Smooth muscle cell (in vitro differentiated cells): ENCODE data around the gene TLE5. TPM values are rescaled to one million over a fixed set of nuclear protein-coding genes. Genes with fewer than 3 reads are reported as not detected.

ENCODE experiments used
- DNase-seq: peaks from one replicate; lab custom pipeline; 2025; ENCODE audit not compliant: unreplicated experiment; lab: John Stamatoyannopoulos, UW
- H2AFZ ChIP-seq: fragments of 200-600 bp; sonication (generic); 2 replicates; pipeline ENCODE4 v1.6.0; 2016; ENCODE audit warnings: antibody characterized with exemption, low read depth, mild to moderate bottlenecking
- H3F3A ChIP-seq: fragments of 200-600 bp; sonication (generic); 2 replicates; pipeline ENCODE4 v1.6.0; 2017; ENCODE audit warnings: antibody characterized with exemption, low read depth
- H3K27ac ChIP-seq: fragments of 200-600 bp; sonication (generic); 2 replicates; pipeline ENCODE4 v1.5.1; 2016; ENCODE audit warnings: low read depth, mild to moderate bottlenecking
- H3K27me3 ChIP-seq: fragments of 200-600 bp; sonication (generic); 2 replicates; pipeline ENCODE4 v1.6.1; 2016; ENCODE audit warnings: low read depth, mild to moderate bottlenecking
- H3K36me3 ChIP-seq: fragments of 200-600 bp; sonication (generic); 2 replicates; pipeline ENCODE4 v1.5.1; 2016; ENCODE audit warnings: low read depth
- H3K4me1 ChIP-seq: fragments of 200-600 bp; sonication (generic); 2 replicates; pipeline ENCODE4 v1.5.1; 2016; ENCODE audit warnings: low read depth
- H3K4me2 ChIP-seq: fragments of 200-600 bp; sonication (generic); 2 replicates; pipeline ENCODE4 v1.6.0; 2016; ENCODE audit warnings: mild to moderate bottlenecking
- H3K4me3 ChIP-seq: fragments of 200-600 bp; sonication (generic); 2 replicates; pipeline ENCODE4 v1.5.1; 2016; ENCODE audit warnings: mild to moderate bottlenecking
- H3K79me2 ChIP-seq: fragments of 200-600 bp; sonication (generic); 2 replicates; pipeline ENCODE4 v1.6.0; 2016; ENCODE audit warnings: low read depth, mild to moderate bottlenecking
- H3K9ac ChIP-seq: fragments of 200-600 bp; sonication (generic); 2 replicates; pipeline ENCODE4 v1.6.0; 2016; ENCODE audit warnings: low read depth
- H3K9me3 ChIP-seq: fragments of 200-600 bp; sonication (generic); replicated peaks from 2 replicates; pipeline ENCODE4 v1.5.1; 2016; ENCODE audit warnings: low read depth
- H4K20me1 ChIP-seq: fragments of 200-600 bp; sonication (generic); 2 replicates; pipeline ENCODE4 v1.6.0; 2016; ENCODE audit warnings: low read depth
- CTCF ChIP-seq: fragments of 200-600 bp; sonication (generic); IDR thresholded peaks from 2 replicates; pipeline ENCODE4 v1.5.1; 2017; ENCODE audit warnings: borderline replicate concordance, mild to moderate bottlenecking, antibody characterized with exemption; ENCODE audit not compliant: insufficient read depth, poor library complexity, severe bottlenecking
- WGBS: methylation state at CpG from one replicate; pipeline ENCODE4 v1.1.7; 2016; ENCODE audit warnings: low lambda C conversion rate; 5-methylcytosine and 5-hydroxymethylcytosine counted together
- polyA plus RNA-seq: library from polyadenylated mRNA; unstranded; fragments of >200 nt; fragmentation: Nextera tagmentation; extraction: Ambion mirVana; gene quantifications from 2 replicates; pipeline ENCODE4 v1.2.1, GENCODE V29; 2016
- total RNA-seq: library from RNA; depleted of rRNA; stranded (reverse); fragments of >200 nt; gene quantifications from 2 replicates; pipeline ENCODE4 v1.2.3, GENCODE V29; 2014

The TLE5 gene
- total and polyA plus RNA-seq, 2 experiments from 2014 or later: 146 to 274 TPM

DNA sequence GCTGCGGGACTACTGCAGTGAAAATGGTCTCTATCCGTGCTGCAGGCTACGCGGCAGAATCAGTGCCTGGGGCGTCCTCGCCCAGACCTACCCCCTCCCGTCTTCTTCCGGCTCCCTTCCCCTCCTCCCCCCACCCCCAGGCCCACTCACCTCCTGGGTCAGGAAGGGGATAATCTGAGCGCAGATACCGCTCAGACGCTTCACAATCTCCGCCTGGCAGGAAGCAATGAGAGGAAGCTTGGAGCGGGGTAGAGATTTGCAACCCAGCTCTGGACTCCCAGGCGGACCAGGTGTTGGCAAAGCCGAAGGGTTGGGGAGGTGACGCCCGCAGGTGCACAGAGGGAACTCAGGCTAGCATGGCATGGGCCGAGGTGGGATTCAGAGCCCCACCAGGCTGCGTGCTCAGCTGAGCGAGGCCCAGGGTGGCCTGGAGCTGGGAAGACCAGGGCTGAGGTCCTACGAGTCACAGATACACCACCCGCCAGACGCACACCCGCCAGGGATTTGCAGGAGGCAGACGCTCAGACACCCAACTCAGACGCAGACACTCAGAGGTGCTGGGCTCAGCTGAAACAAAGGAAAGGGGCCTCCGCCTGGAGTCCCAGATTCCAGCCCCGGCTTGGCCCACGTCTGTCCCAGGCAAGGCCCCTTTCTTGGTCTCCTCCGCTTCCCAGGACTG lies 37.3 kb downstream of the TLE5 start:
- Histone ChIP-seq H4K20me1 (no peaks in the 10 kb centered on the region), H2AFZ (no peak overlapping the region), H3K4me2 (peak overlapping the region; percentile 8), H3K27ac (no peak overlapping the region), H3K36me3 (no peaks in the 10 kb centered on the region), H3F3A (no peaks in the 10 kb centered on the region), H3K9ac (no peak overlapping the region), H3K9me3 (no peaks in the 10 kb centered on the region), H3K27me3 (peaks cover 50% of the 10 kb centered on the region), H3K4me1 (peaks cover 11% of the 10 kb centered on the region), H3K79me2 (no peaks in the 10 kb centered on the region), H3K4me3 (no peak overlapping the region)
- no peak for TF ChIP-seq CTCF
- 12% methylated on average over 30 of the region's 30 CpGs for WGBS
- no peak for DNase-seq

DNA sequence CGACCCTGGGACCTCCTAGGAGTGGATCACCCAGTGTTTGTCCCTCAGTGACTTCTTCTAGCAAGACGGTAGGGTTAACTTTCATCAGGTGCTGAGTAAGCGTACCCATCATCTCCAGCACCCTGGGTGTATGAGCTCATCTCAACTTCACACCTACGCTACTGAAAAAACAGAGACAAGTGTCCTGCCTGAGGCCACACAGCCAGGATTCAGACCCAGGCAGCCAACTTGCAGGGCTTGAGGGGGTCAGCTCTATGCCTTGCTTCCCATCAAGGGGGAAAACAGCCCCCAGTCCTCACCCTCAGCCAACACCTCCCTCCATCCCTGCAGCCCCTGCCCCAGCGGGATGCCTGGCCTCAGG lies 37.8 kb downstream of the TLE5 start:
- Histone ChIP-seq H4K20me1 (no peaks in the 10 kb centered on the region), H3F3A (no peaks in the 10 kb centered on the region), H3K36me3 (no peaks in the 10 kb centered on the region), H3K9me3 (no peaks in the 10 kb centered on the region), H3K4me3 (no peak overlapping the region), H3K27ac (no peak overlapping the region), H3K4me2 (no peak overlapping the region), H3K79me2 (no peaks in the 10 kb centered on the region), H3K27me3 (peaks cover 45% of the 10 kb centered on the region), H3K4me1 (peaks cover 11% of the 10 kb centered on the region), H2AFZ (no peak overlapping the region), H3K9ac (no peak overlapping the region)
- no peak for DNase-seq
- no peak for TF ChIP-seq CTCF
- 26% methylated on average over 4 of the region's 5 CpGs for WGBS

DNA sequence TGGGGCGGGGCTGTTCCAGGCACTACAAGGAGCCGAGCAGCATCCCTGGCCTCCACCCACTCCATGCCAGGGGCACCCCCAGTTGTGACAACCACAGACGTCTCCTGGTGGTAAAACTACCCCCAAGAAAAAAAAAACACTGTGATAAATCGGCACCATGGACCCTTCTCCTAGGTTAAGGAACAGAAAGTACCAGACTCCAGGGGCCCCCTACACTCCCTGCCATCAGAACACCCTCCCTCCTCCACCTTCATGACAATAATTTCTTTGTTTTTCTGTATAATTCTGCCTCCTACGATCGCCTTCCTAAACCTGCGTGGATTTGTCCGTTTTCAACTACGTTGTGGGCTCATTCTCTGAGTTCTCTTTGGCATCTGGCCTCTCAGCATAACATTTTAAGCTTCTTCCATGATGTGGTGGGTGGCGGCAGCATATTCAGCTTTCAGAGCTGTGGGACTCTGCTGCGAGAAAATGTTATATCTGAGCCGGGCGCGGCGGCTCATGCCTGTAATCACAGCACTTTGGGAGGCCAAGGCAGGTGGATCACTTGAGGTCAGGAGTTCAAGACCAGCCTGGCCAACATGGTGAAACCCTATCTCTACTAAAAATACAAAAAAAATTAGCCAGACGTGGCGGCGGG lies 41.9 kb downstream of the TLE5 start:
- Histone ChIP-seq H2AFZ (no peak overlapping the region), H3K27me3 (peaks cover 15% of the 10 kb centered on the region), H3K9ac (no peak overlapping the region), H3K4me1 (peaks cover 6% of the 10 kb centered on the region), H3K27ac (no peak overlapping the region), H3K4me3 (no peak overlapping the region), H3K4me2 (no peak overlapping the region), H3K79me2 (no peaks in the 10 kb centered on the region), H3F3A (no peaks in the 10 kb centered on the region), H3K36me3 (no peaks in the 10 kb centered on the region), H3K9me3 (no peaks in the 10 kb centered on the region), H4K20me1 (no peaks in the 10 kb centered on the region)
- 88% methylated on average over 18 of the region's 18 CpGs for WGBS
- TF ChIP-seq CTCF: no peak
- DNase-seq: no peak

DNA sequence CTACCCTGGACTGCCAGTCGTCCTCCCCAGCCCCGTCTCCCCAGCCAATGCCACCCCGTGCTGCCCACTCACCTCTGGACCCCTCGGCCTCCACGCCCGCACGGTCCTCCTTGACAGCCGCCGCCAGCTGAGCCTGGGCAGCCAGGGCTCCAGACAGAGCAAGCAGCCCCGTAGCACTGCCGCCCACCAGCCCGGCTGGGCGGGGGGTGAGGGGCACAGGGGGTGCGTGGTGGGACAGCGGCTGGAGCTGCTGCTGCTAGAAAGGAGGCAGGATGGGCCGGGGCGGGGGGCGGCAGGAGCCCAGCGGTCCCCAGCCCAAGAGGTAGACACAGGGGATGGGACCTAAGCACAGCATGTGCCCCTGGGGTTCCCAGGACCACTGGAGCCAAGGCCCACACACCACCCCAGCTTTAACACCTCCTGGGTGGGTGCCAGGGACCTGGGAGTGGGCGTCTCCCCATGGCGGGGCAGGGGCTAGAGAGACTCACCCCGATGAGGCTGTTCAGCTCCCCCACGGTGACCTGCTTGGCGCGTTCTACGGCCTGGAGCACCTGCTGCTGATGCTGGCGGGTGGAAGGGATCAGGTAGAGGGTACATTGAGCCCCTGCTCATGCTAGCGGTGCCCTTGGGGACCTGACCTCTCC lies 43.0 kb downstream of the TLE5 start:
- Histone ChIP-seq H3K36me3 (no peaks in the 10 kb centered on the region), H3K4me3 (no peak overlapping the region), H3K79me2 (no peaks in the 10 kb centered on the region), H3K9me3 (no peaks in the 10 kb centered on the region), H3K27ac (no peak overlapping the region), H3K9ac (no peak overlapping the region), H3K4me2 (no peak overlapping the region), H4K20me1 (no peaks in the 10 kb centered on the region), H2AFZ (no peak overlapping the region), H3F3A (no peaks in the 10 kb centered on the region), H3K27me3 (peaks cover 4% of the 10 kb centered on the region), H3K4me1 (no peaks in the 10 kb centered on the region)
- 93% methylated on average over 15 of the region's 28 CpGs for WGBS
- no peak for DNase-seq
- TF ChIP-seq CTCF: no peak
